WTC11 (cell line): ENCODE data around the gene PDSS2.

Experiments used
- NFE2L1 ChIP-seq: sonication (generic); formaldehyde crosslinking; IDR thresholded peaks from 2 replicates; pipeline ENCODE4 v1.8.1; 2023; ENCODE audit warnings: missing genetic modification reagents
- NR1H2 ChIP-seq: sonication (generic); formaldehyde crosslinking; IDR thresholded peaks from 2 replicates; pipeline ENCODE4 v1.9.0; 2021; ENCODE audit warnings: mild to moderate bottlenecking, moderate library complexity, missing genetic modification reagents
- TF ChIP-seq, protein P1 (sequence below): fragments of 200-600 bp; IDR thresholded peaks from 2 replicates; pipeline ENCODE4 v1.8.0; 2022; ENCODE audit warnings: antibody characterized with exemption
- TF ChIP-seq, protein P2 (sequence below): sonication (generic); formaldehyde crosslinking; IDR thresholded peaks from 2 replicates; pipeline ENCODE4 v1.8.0; 2022; ENCODE audit warnings: mild to moderate bottlenecking, missing genetic modification reagents

DNA sequence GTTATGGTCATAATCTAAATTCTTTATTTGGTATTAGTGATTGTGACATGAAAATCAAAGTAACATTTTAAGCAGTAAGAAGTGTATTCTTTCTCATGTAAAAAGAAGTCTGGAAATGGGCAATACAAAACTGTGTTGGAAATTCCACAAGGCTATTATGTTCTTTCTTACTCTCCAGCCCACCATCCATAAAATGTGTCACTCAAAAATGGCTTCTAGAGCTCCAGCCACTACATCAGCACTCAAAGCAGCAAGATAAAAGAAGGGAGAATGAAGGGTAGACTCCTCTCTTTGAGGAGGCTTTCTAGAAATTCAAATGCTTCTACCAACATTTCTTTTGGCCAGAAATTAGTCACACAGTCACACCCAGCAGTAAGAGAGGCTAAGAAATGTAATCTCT, 18.4 kb downstream of the PDSS2 start:
- TF ChIP-seq, protein P1, sequence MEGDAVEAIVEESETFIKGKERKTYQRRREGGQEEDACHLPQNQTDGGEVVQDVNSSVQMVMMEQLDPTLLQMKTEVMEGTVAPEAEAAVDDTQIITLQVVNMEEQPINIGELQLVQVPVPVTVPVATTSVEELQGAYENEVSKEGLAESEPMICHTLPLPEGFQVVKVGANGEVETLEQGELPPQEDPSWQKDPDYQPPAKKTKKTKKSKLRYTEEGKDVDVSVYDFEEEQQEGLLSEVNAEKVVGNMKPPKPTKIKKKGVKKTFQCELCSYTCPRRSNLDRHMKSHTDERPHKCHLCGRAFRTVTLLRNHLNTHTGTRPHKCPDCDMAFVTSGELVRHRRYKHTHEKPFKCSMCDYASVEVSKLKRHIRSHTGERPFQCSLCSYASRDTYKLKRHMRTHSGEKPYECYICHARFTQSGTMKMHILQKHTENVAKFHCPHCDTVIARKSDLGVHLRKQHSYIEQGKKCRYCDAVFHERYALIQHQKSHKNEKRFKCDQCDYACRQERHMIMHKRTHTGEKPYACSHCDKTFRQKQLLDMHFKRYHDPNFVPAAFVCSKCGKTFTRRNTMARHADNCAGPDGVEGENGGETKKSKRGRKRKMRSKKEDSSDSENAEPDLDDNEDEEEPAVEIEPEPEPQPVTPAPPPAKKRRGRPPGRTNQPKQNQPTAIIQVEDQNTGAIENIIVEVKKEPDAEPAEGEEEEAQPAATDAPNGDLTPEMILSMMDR, result no peak
- TF ChIP-seq NFE2L1 (CRISPR knock-in tag) (no peak), NR1H2 (CRISPR knock-in tag) (no peak)
- TF ChIP-seq, protein P2, sequence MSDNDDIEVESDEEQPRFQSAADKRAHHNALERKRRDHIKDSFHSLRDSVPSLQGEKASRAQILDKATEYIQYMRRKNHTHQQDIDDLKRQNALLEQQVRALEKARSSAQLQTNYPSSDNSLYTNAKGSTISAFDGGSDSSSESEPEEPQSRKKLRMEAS (CRISPR knock-in tag), result no peak
